ENCODE results near the gene GALR2. TPM values are rescaled to one million over a fixed set of nuclear protein-coding genes. Genes with fewer than 3 reads are reported as not detected.

The GALR2 gene, protein sequence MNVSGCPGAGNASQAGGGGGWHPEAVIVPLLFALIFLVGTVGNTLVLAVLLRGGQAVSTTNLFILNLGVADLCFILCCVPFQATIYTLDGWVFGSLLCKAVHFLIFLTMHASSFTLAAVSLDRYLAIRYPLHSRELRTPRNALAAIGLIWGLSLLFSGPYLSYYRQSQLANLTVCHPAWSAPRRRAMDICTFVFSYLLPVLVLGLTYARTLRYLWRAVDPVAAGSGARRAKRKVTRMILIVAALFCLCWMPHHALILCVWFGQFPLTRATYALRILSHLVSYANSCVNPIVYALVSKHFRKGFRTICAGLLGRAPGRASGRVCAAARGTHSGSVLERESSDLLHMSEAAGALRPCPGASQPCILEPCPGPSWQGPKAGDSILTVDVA
- total RNA-seq: not detected

DNA sequence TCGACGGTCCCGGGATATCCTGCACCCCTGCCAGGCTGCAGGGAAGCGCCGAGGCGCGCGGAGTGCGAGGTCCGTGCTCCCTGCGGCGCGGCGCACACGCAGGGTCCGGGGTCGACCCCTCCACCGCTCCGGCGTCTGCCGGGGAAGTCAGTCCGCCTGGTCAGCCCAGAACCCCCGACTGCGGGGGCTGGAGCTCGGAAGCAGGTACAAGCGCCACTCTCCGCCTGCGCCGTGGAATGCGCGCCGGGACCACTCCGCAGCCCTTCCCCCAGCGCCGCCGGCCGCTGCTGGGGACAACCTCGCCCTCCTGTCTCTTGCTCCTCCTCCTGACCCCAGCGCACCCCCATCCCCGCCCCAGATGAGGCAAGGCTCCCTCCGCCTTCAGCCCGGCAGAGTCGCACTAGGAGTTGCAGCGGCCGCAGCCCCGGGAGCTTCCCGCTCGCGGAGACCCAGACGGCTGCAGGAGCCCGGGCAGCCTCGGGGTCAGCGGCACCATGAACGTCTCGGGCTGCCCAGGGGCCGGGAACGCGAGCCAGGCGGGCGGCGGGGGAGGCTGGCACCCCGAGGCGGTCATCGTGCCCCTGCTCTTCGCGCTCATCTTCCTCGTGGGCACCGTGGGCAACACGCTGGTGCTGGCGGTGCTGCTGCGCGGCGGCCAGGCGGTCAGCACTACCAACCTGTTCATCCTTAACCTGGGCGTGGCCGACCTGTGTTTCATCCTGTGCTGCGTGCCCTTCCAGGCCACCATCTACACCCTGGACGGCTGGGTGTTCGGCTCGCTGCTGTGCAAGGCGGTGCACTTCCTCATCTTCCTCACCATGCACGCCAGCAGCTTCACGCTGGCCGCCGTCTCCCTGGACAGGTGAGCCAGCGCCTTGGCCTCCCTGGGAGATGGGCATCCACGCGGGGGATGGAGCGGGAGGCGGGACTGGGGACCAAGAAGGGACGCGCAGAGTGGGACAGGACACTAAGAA, at the start of gene GALR2:
Gene GALR2 (plus strand): TSS at position 392 of the 974 bp plus-strand sequence. CDS start 103 bp downstream, at position 495.
- intact Hi-C loops (cut with DNase I; ENCODE audit: low total_unique reads): no loop called here
- Histone ChIP-seq H3K9me3 (no peaks in the 10 kb centered on the region), H3K27ac (no peak within 1 kb of the TSS), H3K27me3 (peaks cover 36 to 46% of the 10 kb centered on the region in 2 donors), H3K4me3 (no peak within 1 kb of the TSS), H3K36me3 (no peaks in the 10 kb centered on the region), H3K4me1 (peaks cover 0 to 22% of the 10 kb centered on the region in 2 donors)
- no peak for TF ChIP-seq POLR2A (IDR thresholded peaks at IDR 0.05)
- TF ChIP-seq, protein P1, sequence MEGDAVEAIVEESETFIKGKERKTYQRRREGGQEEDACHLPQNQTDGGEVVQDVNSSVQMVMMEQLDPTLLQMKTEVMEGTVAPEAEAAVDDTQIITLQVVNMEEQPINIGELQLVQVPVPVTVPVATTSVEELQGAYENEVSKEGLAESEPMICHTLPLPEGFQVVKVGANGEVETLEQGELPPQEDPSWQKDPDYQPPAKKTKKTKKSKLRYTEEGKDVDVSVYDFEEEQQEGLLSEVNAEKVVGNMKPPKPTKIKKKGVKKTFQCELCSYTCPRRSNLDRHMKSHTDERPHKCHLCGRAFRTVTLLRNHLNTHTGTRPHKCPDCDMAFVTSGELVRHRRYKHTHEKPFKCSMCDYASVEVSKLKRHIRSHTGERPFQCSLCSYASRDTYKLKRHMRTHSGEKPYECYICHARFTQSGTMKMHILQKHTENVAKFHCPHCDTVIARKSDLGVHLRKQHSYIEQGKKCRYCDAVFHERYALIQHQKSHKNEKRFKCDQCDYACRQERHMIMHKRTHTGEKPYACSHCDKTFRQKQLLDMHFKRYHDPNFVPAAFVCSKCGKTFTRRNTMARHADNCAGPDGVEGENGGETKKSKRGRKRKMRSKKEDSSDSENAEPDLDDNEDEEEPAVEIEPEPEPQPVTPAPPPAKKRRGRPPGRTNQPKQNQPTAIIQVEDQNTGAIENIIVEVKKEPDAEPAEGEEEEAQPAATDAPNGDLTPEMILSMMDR (IDR thresholded peaks at IDR 0.05): no peak
- DNase-seq: no peak

DNA sequence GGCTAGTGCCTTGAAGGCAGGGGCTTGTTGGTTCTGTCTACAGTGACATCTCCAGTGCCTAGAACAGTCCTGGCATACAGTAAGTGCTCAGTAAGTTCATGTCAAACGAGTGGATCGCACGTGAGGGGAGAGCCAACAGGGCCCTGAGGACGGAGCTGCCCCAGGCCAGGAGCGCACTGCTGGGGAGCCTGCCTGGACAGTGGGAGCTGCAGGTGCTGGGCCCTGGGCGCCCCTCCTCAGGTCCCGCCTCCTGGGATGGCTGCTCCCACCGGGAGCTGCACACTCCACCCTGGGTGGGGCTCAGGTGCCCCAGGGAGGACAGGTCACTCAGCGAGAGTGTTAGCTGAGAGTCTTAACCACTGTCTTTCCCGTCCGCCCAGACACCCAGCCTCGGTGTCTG, 49.3 kb upstream of the GALR2 start:
- H3K4me3 ChIP-seq: no peak overlapping the region
- H3K9me3 ChIP-seq: no peaks in the 10 kb centered on the region
- H3K4me1 ChIP-seq: no peaks in the 10 kb centered on the region
- H3K27ac ChIP-seq: no peak overlapping the region
- DNase-seq: no peak
- H3K36me3 ChIP-seq: no peaks in the 10 kb centered on the region
- no peaks in the 10 kb centered on the region for H3K27me3 ChIP-seq
- intact Hi-C loops (cut with DNase I; ENCODE audit: low total_unique reads): no loop called here
- TF ChIP-seq, protein P1 (IDR thresholded peaks at IDR 0.05): no peak
- TF ChIP-seq POLR2A (IDR thresholded peaks at IDR 0.05): no peak

DNA sequence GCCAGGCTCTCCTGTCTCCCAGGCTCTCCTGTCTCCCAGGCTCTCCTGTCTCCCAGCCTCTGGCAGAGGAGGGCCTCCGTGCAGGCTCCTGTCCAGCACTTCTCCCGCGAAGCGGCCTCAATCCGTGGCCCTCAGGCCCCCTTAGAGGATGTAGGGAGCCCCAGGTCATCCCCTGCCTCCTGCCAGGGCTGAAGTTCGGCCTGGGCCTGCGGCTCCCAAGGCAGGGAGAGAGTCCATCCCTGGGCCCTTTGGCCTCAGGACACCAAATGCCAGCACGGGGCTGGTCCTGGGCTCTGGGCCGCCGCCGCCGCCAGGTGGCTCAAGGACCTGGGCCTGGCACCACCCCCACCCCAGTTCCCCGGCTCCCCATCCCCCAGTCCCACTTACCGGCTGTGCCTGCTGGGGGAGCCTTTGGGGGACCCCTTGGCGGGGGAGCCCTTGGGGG, 47.8 kb upstream of the GALR2 start:
- H3K4me1 ChIP-seq: no peaks in the 10 kb centered on the region
- no peaks in the 10 kb centered on the region for H3K36me3 ChIP-seq
- no peaks in the 10 kb centered on the region for H3K27me3 ChIP-seq
- intact Hi-C loops (cut with DNase I; ENCODE audit: low total_unique reads): no loop called here
- no peak overlapping the region for H3K27ac ChIP-seq
- no peak for TF ChIP-seq POLR2A (IDR thresholded peaks at IDR 0.05)
- TF ChIP-seq, protein P1 (IDR thresholded peaks at IDR 0.05): no peak
- DNase-seq: no peak
- no peaks in the 10 kb centered on the region for H3K9me3 ChIP-seq
- no peak overlapping the region for H3K4me3 ChIP-seq

DNA sequence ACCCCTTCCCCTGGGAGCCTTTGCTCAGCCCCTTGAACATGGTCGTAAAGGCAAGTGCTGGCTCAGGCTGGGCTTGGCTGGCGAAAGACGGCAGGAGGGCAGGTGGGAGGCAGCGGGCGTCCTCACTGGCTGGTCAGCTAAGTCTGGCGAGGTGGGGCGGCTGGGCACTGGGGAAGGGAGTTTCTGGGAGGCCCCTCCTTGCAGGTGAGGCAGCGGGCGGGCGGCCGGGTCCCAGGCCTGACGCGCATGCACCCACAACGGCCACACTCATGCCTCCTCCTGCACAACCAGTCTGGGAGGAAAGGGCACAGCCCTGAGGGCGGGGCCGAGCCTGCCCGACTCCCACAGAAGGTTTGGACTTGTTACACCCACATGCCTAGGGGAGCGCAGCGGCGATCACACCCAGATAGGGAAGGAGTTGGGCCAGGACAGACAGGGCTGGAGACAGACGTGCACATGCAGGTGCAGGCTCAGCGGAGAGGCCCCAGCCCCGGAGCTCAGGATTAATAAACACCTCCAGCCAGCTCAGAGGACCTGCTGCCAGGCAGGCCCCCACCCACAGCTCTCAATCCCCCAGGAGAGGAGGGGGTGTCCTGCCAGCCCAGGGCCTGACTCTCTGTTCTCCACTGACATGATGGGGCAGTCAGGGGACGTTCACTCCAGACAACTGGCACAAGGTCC, 47.3 kb upstream of the GALR2 start, which contains the start of gene EVPL:
Gene EVPL (minus strand): TSS at position 148 of the 681 bp plus-strand sequence. CDS start 108 bp downstream, at position 40.
- intact Hi-C loops (cut with DNase I; ENCODE audit: low total_unique reads): no loop called here
- TF ChIP-seq, protein P1 (IDR thresholded peaks at IDR 0.05): no peak
- TF ChIP-seq POLR2A (IDR thresholded peaks at IDR 0.05): no peak
- Histone ChIP-seq H3K36me3 (no peaks in the 10 kb centered on the region), H3K9me3 (no peaks in the 10 kb centered on the region), H3K4me1 (no peaks in the 10 kb centered on the region), H3K27me3 (no peaks in the 10 kb centered on the region), H3K4me3 (no peak within 1 kb of the TSS), H3K27ac (no peak within 1 kb of the TSS)
- no peak for DNase-seq

Data from uterus (tissue), 4 donors.